Endothelial cell of umbilical vein (primary cell): ENCODE measurements around the gene BRD2.

Source experiments
- GATA2 ChIP-seq: IDR thresholded peaks from 2 replicates; pipeline ENCODE4 v1.7.0; 2011; ENCODE audit warnings: low read depth, mild to moderate bottlenecking, moderate library complexity, mixed read lengths, low read length; ENCODE audit not compliant: insufficient read length, insufficient read depth
- POLR2A ChIP-seq: IDR thresholded peaks from 2 replicates; pipeline ENCODE4 v1.6.1; 2012; ENCODE audit warnings: low read depth, mild to moderate bottlenecking, control low read depth, low read length
- POLR2AphosphoS5 ChIP-seq: IDR thresholded peaks from 2 replicates; pipeline ENCODE4 v1.6.1; 2012; ENCODE audit warnings: low read depth, mild to moderate bottlenecking, control low read depth, low read length, moderate library complexity; ENCODE audit not compliant: insufficient read depth
- TF ChIP-seq, protein P1 (sequence below), 2 donors: IDR thresholded peaks; 1 replicate in 1 of 2; 2 replicates in 1 of 2; pipeline ENCODE4 v1.5.1; 2011; ENCODE audit warnings: low read length in 2 of 2, mild to moderate bottlenecking in 2 of 2, moderate library complexity in 2 of 2, control low read depth in 1 of 2, inconsistent platforms in 1 of 2, low read depth in 1 of 2; ENCODE audit not compliant: insufficient read depth in 1 of 2; ENCODE audit errors: extremely low read depth in 1 of 2
- TF ChIP-seq, protein P2 (sequence below): IDR thresholded peaks from 2 replicates; pipeline ENCODE4 v1.6.1; 2011; ENCODE audit not compliant: insufficient read depth, insufficient read length

DNA sequence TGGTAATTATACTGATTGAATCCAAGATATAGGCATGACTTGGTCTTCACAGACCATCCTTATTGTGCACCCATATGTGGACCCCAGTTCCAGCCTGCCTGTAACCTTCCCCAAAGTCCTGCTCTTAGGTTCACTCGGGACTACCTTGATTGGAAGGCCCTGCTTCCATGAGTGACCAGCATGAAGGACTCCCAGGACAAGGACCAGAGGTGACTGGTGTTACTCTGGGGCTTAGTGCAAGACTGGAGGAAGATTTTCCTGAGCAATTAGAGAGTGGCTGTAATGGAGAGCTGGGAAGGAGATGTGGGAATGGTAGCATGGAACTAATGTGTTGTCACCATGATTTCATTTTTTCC lies 15.1 kb downstream of the BRD2 start:
- TF ChIP-seq, protein P1, sequence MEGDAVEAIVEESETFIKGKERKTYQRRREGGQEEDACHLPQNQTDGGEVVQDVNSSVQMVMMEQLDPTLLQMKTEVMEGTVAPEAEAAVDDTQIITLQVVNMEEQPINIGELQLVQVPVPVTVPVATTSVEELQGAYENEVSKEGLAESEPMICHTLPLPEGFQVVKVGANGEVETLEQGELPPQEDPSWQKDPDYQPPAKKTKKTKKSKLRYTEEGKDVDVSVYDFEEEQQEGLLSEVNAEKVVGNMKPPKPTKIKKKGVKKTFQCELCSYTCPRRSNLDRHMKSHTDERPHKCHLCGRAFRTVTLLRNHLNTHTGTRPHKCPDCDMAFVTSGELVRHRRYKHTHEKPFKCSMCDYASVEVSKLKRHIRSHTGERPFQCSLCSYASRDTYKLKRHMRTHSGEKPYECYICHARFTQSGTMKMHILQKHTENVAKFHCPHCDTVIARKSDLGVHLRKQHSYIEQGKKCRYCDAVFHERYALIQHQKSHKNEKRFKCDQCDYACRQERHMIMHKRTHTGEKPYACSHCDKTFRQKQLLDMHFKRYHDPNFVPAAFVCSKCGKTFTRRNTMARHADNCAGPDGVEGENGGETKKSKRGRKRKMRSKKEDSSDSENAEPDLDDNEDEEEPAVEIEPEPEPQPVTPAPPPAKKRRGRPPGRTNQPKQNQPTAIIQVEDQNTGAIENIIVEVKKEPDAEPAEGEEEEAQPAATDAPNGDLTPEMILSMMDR (IDR thresholded peaks at IDR 0.05; ENCODE audit: extremely low read depth in 1 of 2, insufficient read depth in 1 of 2, low read depth in 1 of 2, low read length in 2 of 2) = no peak
- TF ChIP-seq POLR2AphosphoS5 (peak; percentile 1), GATA2 (no peak), POLR2A (no peak)
- TF ChIP-seq, protein P2, sequence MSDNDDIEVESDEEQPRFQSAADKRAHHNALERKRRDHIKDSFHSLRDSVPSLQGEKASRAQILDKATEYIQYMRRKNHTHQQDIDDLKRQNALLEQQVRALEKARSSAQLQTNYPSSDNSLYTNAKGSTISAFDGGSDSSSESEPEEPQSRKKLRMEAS = no peak
